ENCODE data around the gene CIB2. TPM values are rescaled to one million over a fixed set of nuclear protein-coding genes. Genes with fewer than 3 reads are reported as not detected.
A peak's percentile ranks its signal among the peaks of the same experiment; 100 is the strongest.

The CIB2 gene
- total RNA-seq, 1 donor from 2014 or later, result 7.5 TPM

DNA sequence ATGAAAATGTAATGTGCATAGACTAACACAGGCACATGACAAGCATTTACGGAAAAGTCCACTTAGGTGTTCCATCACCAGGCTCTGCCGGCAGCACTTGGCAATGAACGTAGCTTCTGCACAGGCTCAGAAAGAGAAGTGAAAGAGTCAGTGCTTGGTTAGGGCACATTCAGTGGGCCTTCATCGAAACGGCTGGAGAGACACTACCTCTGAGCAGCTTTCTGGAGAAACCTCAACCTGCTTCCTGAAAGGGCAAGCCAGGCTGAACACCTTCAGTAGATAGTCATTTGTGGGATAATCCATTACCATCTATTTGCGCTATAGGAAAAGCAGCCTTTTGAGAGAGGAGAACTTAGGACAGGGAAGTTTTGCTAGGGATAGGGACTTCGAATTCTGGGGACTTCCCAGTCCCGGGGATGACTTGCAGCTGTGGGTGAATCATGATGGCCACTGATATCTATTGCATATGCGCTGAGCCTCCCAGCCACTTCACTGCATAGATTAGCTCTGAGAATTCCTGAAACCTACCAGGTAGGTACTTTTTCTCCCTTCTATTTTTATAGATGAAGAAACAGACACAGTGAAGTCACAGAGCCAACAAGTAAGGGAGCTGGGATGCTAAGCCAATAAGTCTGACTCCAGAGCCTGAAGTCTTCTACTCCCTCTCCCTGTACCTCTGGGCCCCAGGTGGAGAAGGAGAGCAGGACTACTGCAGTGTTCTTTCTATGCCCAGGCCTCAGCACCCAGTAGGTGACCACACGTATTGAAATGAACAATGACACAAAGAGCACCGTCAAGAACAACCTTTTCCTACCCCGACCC lies 43.1 kb downstream of the CIB2 start:
- DNase-seq (ENCODE audit: extremely low read depth, low read depth, low spot score), result no peak

GRCh38 chr15:78085928-78086327 lies 45.3 kb downstream of the CIB2 start:
- DNase-seq (ENCODE audit: extremely low read depth, low read depth, low spot score), result no peak

- no peak for DNase-seq (ENCODE audit: extremely low read depth, low read depth, low spot score)
Measured at GRCh38 chr15:78084449-78084750, 46.8 kb downstream of the CIB2 start.

GRCh38 chr15:78083687-78084448 lies 47.4 kb downstream of the CIB2 start:
- DNase-seq (ENCODE audit: extremely low read depth, low read depth, low spot score), result no peak

- no peak for DNase-seq (ENCODE audit: extremely low read depth, low read depth, low spot score)
Measured at GRCh38 chr15:78083186-78083585, 48.1 kb downstream of the CIB2 start.

GRCh38 chr15:78082743-78083110 lies 48.5 kb downstream of the CIB2 start:
- DNase-seq (ENCODE audit: extremely low read depth, low read depth, low spot score), result no peak

GRCh38 chr15:78082106-78082742 lies 49.0 kb downstream of the CIB2 start:
- no peak for DNase-seq (ENCODE audit: extremely low read depth, low read depth, low spot score)

- no peak for DNase-seq (ENCODE audit: extremely low read depth, low read depth, low spot score)
Measured at GRCh38 chr15:78080088-78080460, 51.2 kb downstream of the CIB2 start.

GRCh38 chr15:78079298-78080087 lies 51.8 kb downstream of the CIB2 start:
- DNase-seq (ENCODE audit: extremely low read depth, low read depth, low spot score), result no peak

- DNase-seq (ENCODE audit: extremely low read depth, low read depth, low spot score), result no peak
Measured at GRCh38 chr15:78077871-78078210, 53.4 kb downstream of the CIB2 start.

DNA sequence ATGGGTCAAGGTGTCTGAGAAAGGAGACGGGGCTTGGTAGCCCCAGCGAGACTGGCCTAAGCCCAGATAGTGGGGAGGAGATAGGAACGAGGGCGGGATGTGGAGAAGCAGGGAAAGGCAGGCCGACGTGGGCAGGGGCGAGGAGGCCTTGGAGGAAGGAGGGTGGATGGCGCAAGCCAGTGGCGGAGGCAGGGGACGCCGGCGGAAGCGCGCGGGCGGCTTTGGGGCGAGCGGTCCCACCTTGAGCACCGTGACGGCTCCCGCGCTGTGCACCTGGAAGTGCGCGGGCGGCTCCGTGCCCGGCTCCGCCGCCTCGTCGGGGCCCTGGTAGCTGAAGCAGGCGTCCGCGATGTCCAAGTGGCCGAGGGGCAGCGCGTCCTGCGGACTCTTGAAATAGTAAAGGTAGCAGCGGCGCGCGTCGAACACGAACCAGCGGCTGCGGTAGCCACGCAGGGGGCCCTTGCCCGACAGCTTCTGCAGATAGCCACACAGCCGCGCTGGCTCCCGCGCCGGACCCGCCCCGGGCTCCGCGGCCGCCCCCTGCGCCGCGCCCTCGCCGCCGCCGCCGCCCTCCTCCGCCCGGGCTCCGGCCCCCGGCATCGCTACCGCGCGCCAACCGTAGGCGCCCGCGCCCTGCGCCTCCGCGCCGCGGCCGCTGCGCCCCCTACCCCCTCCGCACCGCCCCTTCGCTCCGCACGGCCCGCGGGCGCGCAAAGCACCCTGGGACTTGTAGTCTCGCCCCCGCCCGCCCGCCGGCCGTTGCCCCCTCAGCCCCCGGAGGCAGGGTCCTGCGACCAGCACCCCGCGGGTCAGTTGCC lies 54.0 kb downstream of the CIB2 start, which contains the start of gene TBC1D2B:
TSS of gene TBC1D2B (minus strand) at position 659 of the 818 bp plus-strand sequence. CDS start at position 600, 59 bp downstream.
- no peak for DNase-seq (ENCODE audit: extremely low read depth, low read depth, low spot score)

DNA sequence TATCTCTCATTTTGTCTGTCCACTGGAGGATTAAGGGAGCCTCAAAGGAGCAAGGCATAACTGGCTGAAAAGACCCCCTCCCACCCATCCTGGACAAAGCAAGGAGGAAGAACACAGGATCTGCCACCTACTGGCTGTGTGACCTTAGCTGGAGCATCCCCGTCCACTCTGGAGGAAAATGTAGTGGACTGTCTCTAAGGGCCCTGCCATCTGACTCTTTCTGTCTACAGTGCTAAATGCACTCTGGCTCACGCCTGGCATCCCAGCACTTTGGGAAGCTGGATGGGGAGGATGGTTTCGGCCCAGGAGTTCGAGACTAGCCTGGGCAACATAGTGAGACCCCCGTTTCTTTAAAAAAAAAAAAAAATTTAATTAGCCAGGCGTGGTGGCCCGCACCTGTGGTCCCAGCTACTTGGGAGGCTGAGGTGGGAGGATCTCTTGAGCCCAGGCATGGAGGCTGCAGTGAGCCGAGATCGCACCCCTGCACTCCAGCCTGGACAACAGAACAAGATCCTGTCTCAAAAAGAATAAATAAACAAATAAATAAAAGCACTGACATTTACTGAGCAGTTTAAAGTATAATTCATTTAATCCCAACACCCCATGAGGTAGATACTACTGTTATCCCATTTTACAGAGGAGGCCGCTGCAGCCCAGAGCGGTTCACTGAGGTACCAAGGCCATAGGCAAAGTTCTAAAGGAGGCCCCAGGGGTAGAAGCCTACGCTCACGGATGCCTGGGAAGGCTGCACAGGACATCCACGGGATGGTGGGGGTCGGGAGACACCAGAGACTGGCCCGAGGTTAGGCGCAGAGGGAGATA lies 54.8 kb downstream of the CIB2 start:
- DNase-seq (ENCODE audit: extremely low read depth, low read depth, low spot score), result no peak

GRCh38 chr15:78075490-78076230 lies 55.6 kb downstream of the CIB2 start:
- DNase-seq (ENCODE audit: extremely low read depth, low read depth, low spot score), result peak; percentile 74

DNA sequence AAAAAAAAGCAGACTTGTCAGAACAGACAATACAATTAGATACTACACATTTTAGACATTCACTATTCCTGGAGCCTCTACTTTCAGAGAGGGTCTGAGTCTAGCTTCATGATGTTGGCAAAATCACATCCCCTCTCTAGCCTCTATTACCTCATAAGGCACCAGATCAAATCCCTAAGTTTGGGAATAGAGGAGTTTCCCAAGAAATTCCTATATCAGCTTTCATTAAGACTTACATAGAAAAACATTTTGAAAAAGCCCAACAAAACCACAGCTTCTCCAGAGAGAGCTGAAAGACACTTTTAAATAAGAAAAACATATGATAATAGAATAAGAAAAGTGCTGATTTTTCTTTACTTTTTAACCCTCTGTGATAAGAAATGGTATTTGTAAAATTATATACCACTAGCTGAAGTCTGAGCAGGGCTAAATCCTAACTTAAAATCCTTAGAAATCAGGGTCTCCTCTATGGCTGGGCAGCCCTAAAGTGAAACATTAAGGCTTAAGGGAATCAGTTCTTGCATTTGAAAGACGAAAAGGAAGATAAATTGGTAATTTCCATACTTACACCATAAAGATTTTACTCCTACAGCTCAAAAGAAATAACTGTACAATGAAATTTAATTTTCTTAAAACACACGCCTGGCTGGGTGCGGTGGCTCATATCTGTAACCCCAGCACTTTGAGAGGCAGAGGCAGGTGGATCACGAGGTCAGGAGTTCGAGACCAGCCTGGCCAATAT lies 58.0 kb downstream of the CIB2 start:
- DNase-seq (ENCODE audit: extremely low read depth, low read depth, low spot score), result no peak

GRCh38 chr15:78072080-78072892 lies 59.0 kb downstream of the CIB2 start:
- no peak for DNase-seq (ENCODE audit: extremely low read depth, low read depth, low spot score)

DNA sequence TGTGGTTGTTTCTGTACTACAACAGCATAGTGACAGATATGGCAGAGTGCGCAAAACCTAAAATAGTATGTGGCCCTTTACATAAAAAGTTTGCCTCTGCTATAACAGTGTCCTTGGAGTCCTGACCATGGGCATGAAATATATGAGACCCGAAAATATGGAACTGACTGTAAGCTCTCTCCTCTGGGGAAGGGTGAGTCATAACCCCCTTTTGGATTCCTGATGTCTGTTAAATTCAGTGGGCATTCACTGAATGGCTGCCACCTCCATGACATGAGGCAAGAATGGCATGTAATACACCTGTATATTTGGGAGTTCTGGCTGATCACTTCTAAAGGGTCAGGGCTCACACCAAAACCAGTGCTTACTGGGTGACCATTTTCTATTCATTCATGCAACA lies 59.9 kb downstream of the CIB2 start:
- no peak for DNase-seq (ENCODE audit: extremely low read depth, low read depth, low spot score)

DNA sequence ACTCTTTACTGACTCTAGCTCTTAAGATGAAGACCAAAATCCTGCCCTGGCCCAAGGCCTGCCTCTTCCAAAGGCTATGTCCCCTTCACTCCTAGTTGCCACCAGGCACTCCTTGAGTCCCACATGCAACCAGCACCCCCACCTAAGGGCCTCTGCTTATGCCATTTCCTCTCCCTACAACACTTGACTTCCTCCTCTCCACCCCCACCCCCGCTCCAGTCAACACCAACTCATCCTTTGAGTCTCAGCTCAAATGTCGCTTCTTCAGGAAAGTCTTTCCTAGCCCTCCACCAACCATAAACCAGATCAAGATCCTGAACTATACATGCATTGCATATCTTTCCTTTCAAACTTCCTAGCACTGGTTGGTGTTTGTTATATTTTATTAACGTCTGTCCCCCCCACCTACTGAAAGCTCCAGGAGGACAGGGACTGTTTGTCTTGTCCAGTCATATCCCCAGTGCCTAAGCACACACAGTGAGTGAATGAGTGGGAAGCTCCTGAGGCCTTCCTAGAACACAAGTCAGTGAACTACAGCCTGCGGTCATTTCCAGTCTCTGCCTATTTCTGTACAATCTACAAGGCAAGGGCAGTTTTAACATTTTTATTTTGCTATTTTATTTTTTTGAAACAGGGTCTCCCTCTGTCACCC lies 61.1 kb downstream of the CIB2 start:
- DNase-seq (ENCODE audit: extremely low read depth, low read depth, low spot score), result no peak
